ENCODE measurements around the gene TMEM248. TPM values are rescaled to one million over a fixed set of nuclear protein-coding genes. Genes with fewer than 3 reads are reported as not detected.

The TMEM248 gene
- total and polyA plus RNA-seq, 9 donors: 51.8 to 118 (median 100) TPM

DNA sequence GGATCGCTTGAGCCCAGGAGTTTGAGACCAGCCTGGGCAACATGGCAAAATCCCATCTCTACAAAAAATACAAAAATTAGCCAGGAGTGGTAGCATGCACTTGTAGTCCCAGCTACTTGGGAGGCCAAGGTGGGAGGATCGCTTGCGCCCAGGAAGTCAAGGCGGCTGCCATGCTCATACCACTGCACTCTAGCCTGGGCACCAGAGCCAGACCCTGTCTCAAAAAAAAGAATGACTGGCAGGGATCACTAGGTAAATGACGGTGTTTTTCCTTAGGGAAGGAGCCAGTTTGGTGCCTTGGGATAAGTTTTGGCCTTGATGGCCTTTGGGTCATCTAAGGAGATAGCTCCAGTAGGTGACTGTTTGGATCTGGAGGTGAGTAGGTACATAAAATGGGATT is 8.9 kb downstream of the TMEM248 start:
- H3K36me3 ChIP-seq: no peaks in the 10 kb centered on the region
- TF ChIP-seq POLR2A (IDR thresholded peaks at IDR 0.05): no peak
- TF ChIP-seq EP300 (IDR thresholded peaks at IDR 0.05): no peak
- TF ChIP-seq, protein P1, sequence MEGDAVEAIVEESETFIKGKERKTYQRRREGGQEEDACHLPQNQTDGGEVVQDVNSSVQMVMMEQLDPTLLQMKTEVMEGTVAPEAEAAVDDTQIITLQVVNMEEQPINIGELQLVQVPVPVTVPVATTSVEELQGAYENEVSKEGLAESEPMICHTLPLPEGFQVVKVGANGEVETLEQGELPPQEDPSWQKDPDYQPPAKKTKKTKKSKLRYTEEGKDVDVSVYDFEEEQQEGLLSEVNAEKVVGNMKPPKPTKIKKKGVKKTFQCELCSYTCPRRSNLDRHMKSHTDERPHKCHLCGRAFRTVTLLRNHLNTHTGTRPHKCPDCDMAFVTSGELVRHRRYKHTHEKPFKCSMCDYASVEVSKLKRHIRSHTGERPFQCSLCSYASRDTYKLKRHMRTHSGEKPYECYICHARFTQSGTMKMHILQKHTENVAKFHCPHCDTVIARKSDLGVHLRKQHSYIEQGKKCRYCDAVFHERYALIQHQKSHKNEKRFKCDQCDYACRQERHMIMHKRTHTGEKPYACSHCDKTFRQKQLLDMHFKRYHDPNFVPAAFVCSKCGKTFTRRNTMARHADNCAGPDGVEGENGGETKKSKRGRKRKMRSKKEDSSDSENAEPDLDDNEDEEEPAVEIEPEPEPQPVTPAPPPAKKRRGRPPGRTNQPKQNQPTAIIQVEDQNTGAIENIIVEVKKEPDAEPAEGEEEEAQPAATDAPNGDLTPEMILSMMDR (IDR thresholded peaks at IDR 0.05): no peak
- H3K27me3 ChIP-seq: no peaks in the 10 kb centered on the region
- H3K9me3 ChIP-seq: no peaks in the 10 kb centered on the region
- 97 to 99% (median 98%) methylated on average over 5 of the region's 5 CpGs for WGBS, 3 donors
- H3K4me3 ChIP-seq: no peak overlapping the region
- H3K4me1 ChIP-seq (ENCODE audit: insufficient read depth): peaks cover 2% of the 10 kb centered on the region
- intact Hi-C loops (cut with DNase I): no loop called here
- no peak overlapping the region for H3K27ac ChIP-seq
- DNase-seq: no peak

DNA sequence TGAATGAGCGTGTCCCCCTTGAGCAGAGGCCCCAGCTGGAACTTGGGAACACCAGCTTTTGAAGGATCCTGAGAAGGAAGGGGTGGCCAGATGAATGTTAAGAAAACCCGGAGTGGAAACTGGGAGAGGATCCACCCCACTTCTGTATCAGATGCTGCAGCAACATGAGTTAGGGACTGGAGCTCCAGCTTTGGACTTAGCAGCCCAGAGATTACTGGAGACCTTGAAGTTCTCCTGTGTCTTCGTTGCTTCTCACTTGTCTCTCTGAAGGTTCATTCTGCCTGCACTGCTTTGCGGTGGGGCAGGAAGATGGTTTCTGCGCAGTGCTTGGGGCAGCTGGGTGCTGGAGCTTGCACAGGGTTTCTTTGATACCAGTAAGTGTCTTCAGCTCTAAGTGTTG is 9.3 kb downstream of the TMEM248 start:
- intact Hi-C loops (cut with DNase I): no loop called here
- Histone ChIP-seq H3K4me3 (no peak overlapping the region), H3K36me3 (no peaks in the 10 kb centered on the region), H3K4me1 (ENCODE audit: insufficient read depth) (peaks cover 2% of the 10 kb centered on the region), H3K27ac (no peak overlapping the region), H3K27me3 (no peaks in the 10 kb centered on the region), H3K9me3 (no peaks in the 10 kb centered on the region)
- TF ChIP-seq, protein P1 (IDR thresholded peaks at IDR 0.05): no peak
- TF ChIP-seq POLR2A (IDR thresholded peaks at IDR 0.05) (no peak), EP300 (IDR thresholded peaks at IDR 0.05) (no peak)
- WGBS, 3 donors: 66 to 74% (median 67%) methylated on average over 5 of the region's 5 CpGs
- no peak for DNase-seq

GRCh38 chr7:66933469-66933868 is 12.4 kb downstream of the TMEM248 start:
- no peak for DNase-seq
- Histone ChIP-seq H3K9me3 (no peaks in the 10 kb centered on the region), H3K36me3 (no peaks in the 10 kb centered on the region), H3K4me1 (ENCODE audit: insufficient read depth) (peaks cover 2% of the 10 kb centered on the region), H3K4me3 (no peak overlapping the region), H3K27ac (no peak overlapping the region), H3K27me3 (no peaks in the 10 kb centered on the region)
- WGBS, 3 donors: 55 to 62% (median 59%) methylated on average over 4 of the region's 4 CpGs
- intact Hi-C loops (cut with DNase I): no loop called here
- TF ChIP-seq, protein P1 (IDR thresholded peaks at IDR 0.05): no peak
- no peak for TF ChIP-seq POLR2A (IDR thresholded peaks at IDR 0.05)
- no peak for TF ChIP-seq EP300 (IDR thresholded peaks at IDR 0.05)

DNA sequence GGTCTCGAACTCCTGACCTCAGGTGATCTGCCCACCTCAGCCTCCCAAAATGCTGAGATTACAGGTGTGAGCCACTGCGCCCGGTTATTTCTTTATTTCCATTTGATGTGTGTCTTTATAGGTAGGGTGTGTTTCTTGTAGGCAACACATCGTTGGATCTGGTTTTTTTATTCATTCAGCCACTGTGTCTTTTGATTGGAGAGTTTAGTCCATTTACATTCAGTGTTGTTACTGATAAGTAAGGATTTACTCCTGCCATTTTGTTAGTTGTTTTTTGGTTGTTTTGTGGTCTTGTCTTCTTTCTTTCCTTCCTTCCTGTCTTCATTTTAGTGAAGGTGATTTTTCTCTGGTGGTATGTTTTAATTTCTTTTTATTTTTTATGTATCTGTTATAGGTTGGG is 16.9 kb downstream of the TMEM248 start:
- intact Hi-C loops (cut with DNase I): no loop called here
- WGBS, 3 donors: 97 to 98% (median 97%) methylated on average over 4 of the region's 4 CpGs
- Histone ChIP-seq H3K27ac (no peak overlapping the region), H3K27me3 (no peaks in the 10 kb centered on the region), H3K4me3 (no peak overlapping the region), H3K9me3 (no peaks in the 10 kb centered on the region), H3K4me1 (ENCODE audit: insufficient read depth) (peaks cover 4% of the 10 kb centered on the region), H3K36me3 (no peaks in the 10 kb centered on the region)
- TF ChIP-seq, protein P1 (IDR thresholded peaks at IDR 0.05): no peak
- TF ChIP-seq EP300 (IDR thresholded peaks at IDR 0.05) (no peak), POLR2A (IDR thresholded peaks at IDR 0.05) (no peak)
- no peak for DNase-seq
